HEK293T (cell line): ENCODE measurements around the gene GADD45G.

Experiments used
- CTCF ChIA-PET: fragments of 350-600 bp; formaldehyde crosslinking; extraction: SDS; loops from one replicate; lab custom pipeline; 2021; ENCODE audit warnings: antibody characterized with exemption, inconsistent platforms; lab: Yijun Ruan, JAX
- POLR2A ChIA-PET: fragments of 350-600 bp; formaldehyde crosslinking; extraction: SDS; loops from one replicate; lab custom pipeline; 2020; ENCODE audit warnings: antibody characterized with exemption, inconsistent platforms; lab: Yijun Ruan, JAX
- DNase-seq: peaks from one replicate; pipeline ENCODE4 v3.0.0; 2012; ENCODE audit warnings: mixed read lengths; ENCODE audit errors: extremely low spot score
- ARNT ChIP-seq: fragments of 450-650 bp; IDR thresholded peaks from 2 replicates; pipeline ENCODE4 v1.6.1; 2017; ENCODE audit warnings: mild to moderate bottlenecking
- BHLHE40 ChIP-seq: fragments of 450-650 bp; IDR thresholded peaks from 2 replicates; pipeline ENCODE4 v1.6.1; 2016; ENCODE audit warnings: mild to moderate bottlenecking, moderate library complexity, borderline replicate concordance
- CTBP1 ChIP-seq: fragments of 450-650 bp; IDR thresholded peaks from 2 replicates; pipeline ENCODE4 v1.6.1; 2016; ENCODE audit warnings: borderline replicate concordance
- ELF4 ChIP-seq: fragments of 450-650 bp; IDR thresholded peaks from 2 replicates; pipeline ENCODE4 v1.6.1; 2017; ENCODE audit warnings: antibody characterized with exemption
- FOXA1 ChIP-seq: fragments of 450-650 bp; IDR thresholded peaks from 2 replicates; pipeline ENCODE4 v1.6.1; 2016; ENCODE audit warnings: mild to moderate bottlenecking
- FOXK2 ChIP-seq: fragments of 450-650 bp; IDR thresholded peaks from 2 replicates; pipeline ENCODE4 v1.6.1; 2016; ENCODE audit warnings: mild to moderate bottlenecking
- FOXM1 ChIP-seq: fragments of 450-650 bp; IDR thresholded peaks from 2 replicates; pipeline ENCODE4 v1.6.1; 2017; ENCODE audit warnings: mild to moderate bottlenecking, borderline replicate concordance
- HDGF ChIP-seq: fragments of 450-650 bp; IDR thresholded peaks from 2 replicates; pipeline ENCODE4 v1.6.1; 2017; ENCODE audit warnings: antibody characterized with exemption, borderline replicate concordance
- L3MBTL2 ChIP-seq: fragments of 450-650 bp; conservative IDR thresholded peaks from 2 replicates; pipeline ENCODE4 v1.6.1; 2016; ENCODE audit warnings: mild to moderate bottlenecking
- LEF1 ChIP-seq: fragments of 450-650 bp; IDR thresholded peaks from 2 replicates; pipeline ENCODE4 v1.6.1; 2017; ENCODE audit warnings: mild to moderate bottlenecking, borderline replicate concordance
- NFRKB ChIP-seq: fragments of 450-650 bp; IDR thresholded peaks from 2 replicates; pipeline ENCODE4 v1.6.1; 2016; ENCODE audit warnings: mild to moderate bottlenecking, moderate library complexity
- SP1 ChIP-seq: fragments of 450-650 bp; IDR thresholded peaks from 2 replicates; pipeline ENCODE4 v1.6.1; 2017
- SUZ12 ChIP-seq: fragments of 450-650 bp; IDR thresholded peaks from 2 replicates; pipeline ENCODE4 v1.6.1; 2016; ENCODE audit warnings: mild to moderate bottlenecking
- TARDBP ChIP-seq: fragments of 450-650 bp; IDR thresholded peaks from 2 replicates; pipeline ENCODE4 v1.6.1; 2016
- ZNF384 ChIP-seq: fragments of 450-650 bp; IDR thresholded peaks from 2 replicates; pipeline ENCODE4 v1.6.1; 2016
- TF ChIP-seq, protein P1 (sequence below): fragments of 450-650 bp; IDR thresholded peaks from 2 replicates; pipeline ENCODE4 v1.6.1; 2016

GADD45G gene

GRCh38 chr9:89647366-89648128, 42.7 kb downstream of the GADD45G start:
- no peak for DNase-seq
- CTCF ChIA-PET, result interaction anchor here (0.5 kb wide), 1 partner anchor 40 kb away, joined by 4 read pairs; no protein-coding TSS in a partner anchor
- no peak for TF ChIP-seq ARNT
- no peak for TF ChIP-seq FOXK2
- no peak for TF ChIP-seq FOXA1
- no peak for TF ChIP-seq ELF4
- TF ChIP-seq TARDBP, result no peak
- TF ChIP-seq HDGF, result no peak
- TF ChIP-seq, protein P1, sequence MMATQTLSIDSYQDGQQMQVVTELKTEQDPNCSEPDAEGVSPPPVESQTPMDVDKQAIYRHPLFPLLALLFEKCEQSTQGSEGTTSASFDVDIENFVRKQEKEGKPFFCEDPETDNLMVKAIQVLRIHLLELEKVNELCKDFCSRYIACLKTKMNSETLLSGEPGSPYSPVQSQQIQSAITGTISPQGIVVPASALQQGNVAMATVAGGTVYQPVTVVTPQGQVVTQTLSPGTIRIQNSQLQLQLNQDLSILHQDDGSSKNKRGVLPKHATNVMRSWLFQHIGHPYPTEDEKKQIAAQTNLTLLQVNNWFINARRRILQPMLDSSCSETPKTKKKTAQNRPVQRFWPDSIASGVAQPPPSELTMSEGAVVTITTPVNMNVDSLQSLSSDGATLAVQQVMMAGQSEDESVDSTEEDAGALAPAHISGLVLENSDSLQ, result no peak
- no peak for TF ChIP-seq NFRKB
- no peak for TF ChIP-seq CTBP1
- no peak for TF ChIP-seq SUZ12
- no peak for TF ChIP-seq SP1
- no peak for TF ChIP-seq FOXM1
- POLR2A ChIA-PET, result no interaction called here

- TF ChIP-seq NFRKB (no peak), LEF1 (no peak), SUZ12 (no peak), ARNT (no peak), BHLHE40 (no peak), L3MBTL2 (no peak), TARDBP (no peak), FOXA1 (no peak), FOXM1 (no peak), HDGF (no peak), FOXK2 (no peak), ZNF384 (no peak), SP1 (no peak), CTBP1 (no peak), ELF4 (no peak)
- TF ChIP-seq, protein P1, result no peak
- POLR2A ChIA-PET, result no interaction called here
- CTCF ChIA-PET, result interaction anchor here (0.5 kb wide), 1 partner anchor 41 kb away, joined by 4 read pairs; no protein-coding TSS in a partner anchor
- DNase-seq, result no peak
These were observed 43.6 kb downstream of the GADD45G start for GRCh38 chr9:89648247-89649000.

GRCh38 chr9:89649039-89649691, 44.4 kb downstream of the GADD45G start:
- ChIA-PET CTCF (no interaction called here), POLR2A (no interaction called here)
- no peak for DNase-seq
- TF ChIP-seq ELF4, result no peak
- no peak for TF ChIP-seq HDGF
- TF ChIP-seq L3MBTL2, result no peak
- TF ChIP-seq, protein P1, result no peak
- no peak for TF ChIP-seq FOXA1
- TF ChIP-seq BHLHE40, result no peak
- TF ChIP-seq SP1, result no peak
- TF ChIP-seq LEF1, result no peak
- TF ChIP-seq CTBP1, result no peak
- TF ChIP-seq ZNF384, result no peak
- no peak for TF ChIP-seq FOXK2
- TF ChIP-seq SUZ12, result no peak
- TF ChIP-seq ARNT, result no peak
- TF ChIP-seq NFRKB, result no peak
- TF ChIP-seq TARDBP, result no peak
- no peak for TF ChIP-seq FOXM1

DNA sequence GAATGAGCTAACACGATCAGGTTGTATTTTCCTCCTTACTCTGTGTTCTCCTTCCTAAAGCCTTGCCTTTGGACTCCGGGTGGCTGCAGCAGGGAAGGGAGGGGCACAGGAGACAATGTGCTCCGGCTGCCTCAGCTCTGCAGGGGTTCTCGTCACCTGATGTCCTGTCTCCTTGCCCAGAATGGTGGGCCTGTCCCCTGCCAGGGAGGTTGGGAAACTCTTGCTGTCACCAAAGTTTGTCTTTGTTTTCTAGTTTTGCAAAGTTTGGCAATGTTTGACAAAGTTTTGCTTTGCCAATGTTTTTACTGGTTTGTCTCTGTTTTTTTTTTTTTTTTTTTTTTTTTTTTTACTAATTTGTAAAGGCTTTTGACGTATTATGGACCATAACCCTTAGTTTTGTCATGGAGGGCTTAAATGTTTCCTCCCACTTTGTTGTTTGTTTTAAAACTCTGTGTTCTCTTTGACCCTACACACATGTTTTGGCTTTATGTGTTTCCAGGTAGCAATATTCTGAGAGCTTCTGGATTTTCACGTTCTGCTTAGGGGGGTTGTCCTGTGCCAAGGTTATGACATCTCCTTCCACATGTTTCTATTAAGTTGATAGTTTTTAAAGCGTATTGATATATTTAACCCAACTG, 49.3 kb downstream of the GADD45G start:
- CTCF ChIA-PET, result no interaction called here
- TF ChIP-seq, protein P1, result no peak
- TF ChIP-seq FOXM1 (no peak), TARDBP (no peak), ELF4 (no peak), ZNF384 (no peak), SUZ12 (no peak), CTBP1 (no peak), L3MBTL2 (no peak), FOXA1 (no peak), SP1 (no peak), FOXK2 (no peak), HDGF (no peak)
- POLR2A ChIA-PET, result no interaction called here
- no peak for DNase-seq
